Keratinocyte (primary cell): ENCODE results near the gene KIZ.

ENCODE experiments used
- EZH2 ChIP-seq: IDR thresholded peaks from one replicate; pipeline ENCODE4 v1.6.1; 2012; ENCODE audit warnings: inconsistent platforms, mild to moderate bottlenecking, low read length, moderate library complexity
- TF ChIP-seq, protein P1 (sequence below), 3 experiments: IDR thresholded peaks in 1 of 3; conservative IDR thresholded peaks in 1 of 3; optimal IDR thresholded peaks in 1 of 3; 2 replicates in 2 of 3; 3 replicates in 1 of 3; pipeline versions ENCODE3 to v1.5.1; 2011; ENCODE audit warnings: low read length in 3 of 3, mild to moderate bottlenecking in 3 of 3, moderate library complexity in 2 of 3, control low read depth in 1 of 3, inconsistent platforms in 1 of 3; ENCODE audit not compliant: insufficient read depth in 2 of 3; ENCODE audit errors: extremely low read depth in 1 of 3

DNA sequence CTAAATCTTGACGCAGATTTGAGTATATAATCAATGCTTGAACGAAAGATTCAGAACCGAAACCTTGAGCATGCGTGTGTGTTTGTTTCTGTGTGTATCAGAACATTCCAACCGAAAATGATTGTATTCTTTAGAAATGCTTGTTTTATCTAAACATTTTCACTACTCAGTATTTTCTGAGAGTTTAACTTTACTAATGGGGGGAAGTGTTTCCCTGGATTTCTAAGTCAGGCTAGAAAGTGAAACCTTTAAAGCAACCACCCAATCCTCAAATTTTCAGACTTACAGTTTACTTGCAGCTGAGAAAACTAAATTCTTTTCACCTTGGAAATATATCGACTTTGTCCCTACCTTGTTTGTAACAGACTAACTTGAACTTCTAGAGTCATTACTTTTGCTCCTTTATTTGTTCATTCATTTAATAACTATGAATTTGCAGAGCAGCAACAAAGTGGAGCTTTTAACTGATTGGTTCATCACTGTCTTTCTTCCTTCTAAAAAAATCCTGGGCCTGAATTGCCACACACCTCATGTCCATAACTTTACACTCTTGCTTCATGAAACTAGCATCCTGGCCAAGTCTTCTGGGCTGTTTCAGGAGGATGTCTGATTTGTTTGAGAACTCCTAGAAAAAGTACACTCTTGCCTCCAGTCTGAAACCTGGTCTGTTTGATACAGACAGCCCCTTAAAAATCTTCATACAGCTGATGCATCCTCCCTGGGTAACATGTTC, 99.5 kb downstream of the KIZ start:
- TF ChIP-seq EZH2 = no peak
- TF ChIP-seq, protein P1, sequence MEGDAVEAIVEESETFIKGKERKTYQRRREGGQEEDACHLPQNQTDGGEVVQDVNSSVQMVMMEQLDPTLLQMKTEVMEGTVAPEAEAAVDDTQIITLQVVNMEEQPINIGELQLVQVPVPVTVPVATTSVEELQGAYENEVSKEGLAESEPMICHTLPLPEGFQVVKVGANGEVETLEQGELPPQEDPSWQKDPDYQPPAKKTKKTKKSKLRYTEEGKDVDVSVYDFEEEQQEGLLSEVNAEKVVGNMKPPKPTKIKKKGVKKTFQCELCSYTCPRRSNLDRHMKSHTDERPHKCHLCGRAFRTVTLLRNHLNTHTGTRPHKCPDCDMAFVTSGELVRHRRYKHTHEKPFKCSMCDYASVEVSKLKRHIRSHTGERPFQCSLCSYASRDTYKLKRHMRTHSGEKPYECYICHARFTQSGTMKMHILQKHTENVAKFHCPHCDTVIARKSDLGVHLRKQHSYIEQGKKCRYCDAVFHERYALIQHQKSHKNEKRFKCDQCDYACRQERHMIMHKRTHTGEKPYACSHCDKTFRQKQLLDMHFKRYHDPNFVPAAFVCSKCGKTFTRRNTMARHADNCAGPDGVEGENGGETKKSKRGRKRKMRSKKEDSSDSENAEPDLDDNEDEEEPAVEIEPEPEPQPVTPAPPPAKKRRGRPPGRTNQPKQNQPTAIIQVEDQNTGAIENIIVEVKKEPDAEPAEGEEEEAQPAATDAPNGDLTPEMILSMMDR (optimal IDR thresholded peaks at IDR 0.05 in 1 of 3, IDR thresholded peaks at IDR 0.05 in 1 of 3, conservative IDR thresholded peaks at IDR 0.05 in 1 of 3; ENCODE audit: extremely low read depth in 1 of 3, insufficient read depth in 2 of 3, low read length in 3 of 3) = no peak
